HG03575 (cell line): ENCODE measurements around the gene NUMB.
A peak's percentile ranks its signal among the peaks of the same experiment; 100 is the strongest.

ENCODE experiments used
- ATAC-seq: cut with Tn5 transposase; IDR thresholded peaks from one replicate; pipeline ENCODE4 v1.9.1; 2021; ENCODE audit not compliant: unreplicated experiment, insufficient number of reproducible peaks, low FRiP score; ENCODE audit errors: extremely low read depth

Gene NUMB

GRCh38 chr14:73458183-73458976 lies at the start of gene NUMB:
NUMB (minus strand) TSS chr14:73458546; CDS start chr14:73355751, 102,795 bp downstream.
- peak; percentile 80 for ATAC-seq

- no peak for ATAC-seq
Measured at GRCh38 chr14:73503648-73504047, 45.3 kb upstream of the NUMB start.

- no peak for ATAC-seq
Measured at GRCh38 chr14:73502017-73502619, 43.8 kb upstream of the NUMB start.

- ATAC-seq: no peak
Measured at GRCh38 chr14:73500360-73500759, 42.0 kb upstream of the NUMB start.

- no peak for ATAC-seq
Measured at GRCh38 chr14:73494593-73494992, 36.2 kb upstream of the NUMB start.

- no peak for ATAC-seq
Measured at GRCh38 chr14:73492670-73493069, 34.3 kb upstream of the NUMB start.

- ATAC-seq: no peak
Measured at GRCh38 chr14:73492043-73492552, 33.8 kb upstream of the NUMB start.

GRCh38 chr14:73491256-73492042 lies 33.1 kb upstream of the NUMB start:
- ATAC-seq: no peak

GRCh38 chr14:73489481-73490175 lies 31.3 kb upstream of the NUMB start:
- no peak for ATAC-seq

- ATAC-seq: no peak
Measured at GRCh38 chr14:73478684-73479083, 20.3 kb upstream of the NUMB start.

GRCh38 chr14:73477618-73478266 lies 19.4 kb upstream of the NUMB start:
- ATAC-seq: no peak

GRCh38 chr14:73476451-73476931 lies 18.1 kb upstream of the NUMB start:
- ATAC-seq: no peak

- no peak for ATAC-seq
Measured at GRCh38 chr14:73474952-73475351, 16.6 kb upstream of the NUMB start.

- ATAC-seq: no peak
Measured at GRCh38 chr14:73472185-73473114, 14.1 kb upstream of the NUMB start.

GRCh38 chr14:73471582-73472184 lies 13.3 kb upstream of the NUMB start:
- no peak for ATAC-seq

GRCh38 chr14:73468828-73469375 lies 10.6 kb upstream of the NUMB start:
- ATAC-seq: no peak

- ATAC-seq: no peak
Measured at GRCh38 chr14:73467800-73468199, 9.5 kb upstream of the NUMB start.
